A549 (cell line): ENCODE measurements around the gene C19orf33. TPM values are rescaled to one million over a fixed set of nuclear protein-coding genes. Genes with fewer than 3 reads are reported as not detected.

Experiments
- ATAC-seq, 2 experiments: fragments of 200-7000 bp in 1 of 2; fragments of >200 bp in 1 of 2; cut with Nextera tagmentation in 1 of 2; cut with Tn5 transposase in 1 of 2; 3 replicates each; pipeline versions ENCODE4 v1.8.0 to v1.9.1; 2018 to 2020; ENCODE audit warnings: mild to moderate bottlenecking in 1 of 2, moderate library complexity in 1 of 2
- CTCF ChIA-PET: fragments of 300-600 bp; sonication (Branson Sonifier 250); formaldehyde crosslinking; extraction: SDS; loops from one replicate; lab custom pipeline; 2021; ENCODE audit warnings: antibody characterized with exemption, inconsistent platforms; lab: Yijun Ruan, JAX
- POLR2A ChIA-PET: fragments of 350-600 bp; formaldehyde crosslinking; extraction: SDS; loops from one replicate; lab custom pipeline; 2021; ENCODE audit warnings: antibody characterized with exemption, inconsistent platforms; lab: Yijun Ruan, JAX
- DNase-seq, 2 experiments: peaks; one replicate each; pipeline versions ENCODE4 v3.0.0 to v3.0.0-alpha.2; 2011 to 2016; ENCODE audit warnings: low read depth in 1 of 2, low spot score in 1 of 2
- FAIRE-seq: peaks from 2 replicates; lab custom pipeline; 2011; peaks lifted over from hg19 to GRCh38; lab: Jason Lieb, UNC
- H3K27ac ChIP-seq, 2 experiments: fragments of >200 bp; sonication (Bioruptor Twin); formaldehyde crosslinking; 3 replicates each; pipeline ENCODE4 v1.5.1; 2016 to 2017
- H3K4me1 ChIP-seq: fragments of >200 bp; sonication (Bioruptor Twin); formaldehyde crosslinking; 3 replicates; pipeline ENCODE4 v1.6.1; 2016
- H3K4me2 ChIP-seq: fragments of >200 bp; sonication (Bioruptor Twin); formaldehyde crosslinking; 3 replicates; pipeline ENCODE4 v1.6.1; 2016
- H3K4me3 ChIP-seq: fragments of >200 bp; sonication (Bioruptor Twin); formaldehyde crosslinking; 3 replicates; pipeline ENCODE4 v1.5.1; 2016
- H3K9me3 ChIP-seq: fragments of >200 bp; sonication (Bioruptor Twin); formaldehyde crosslinking; 3 replicates; pipeline ENCODE4 v1.6.1; 2016
- BHLHE40 ChIP-seq: IDR thresholded peaks from 2 replicates; pipeline ENCODE4 v1.6.1; 2012; ENCODE audit warnings: low read depth, low read length, inconsistent platforms
- CBX2 ChIP-seq: fragments of 200-600 bp; sonication (generic); IDR thresholded peaks from 2 replicates; pipeline ENCODE4 v1.6.1; 2016; ENCODE audit warnings: low read depth, mild to moderate bottlenecking, borderline replicate concordance
- CHD2 ChIP-seq: fragments of 150-350 bp; IDR thresholded peaks from 2 replicates; pipeline ENCODE4 v1.6.1; 2014; ENCODE audit warnings: low read length; ENCODE audit not compliant: partially characterized antibody
- CHD4 ChIP-seq: fragments of 200-600 bp; sonication (generic); IDR thresholded peaks from 2 replicates; pipeline ENCODE4 v1.6.1; 2016; ENCODE audit warnings: antibody characterized with exemption, mild to moderate bottlenecking, borderline replicate concordance
- EHF ChIP-seq: fragments of 250-450 bp; sonication (Bioruptor Pico); IDR thresholded peaks from 2 replicates; pipeline ENCODE4 v1.5.0; 2020; ENCODE audit warnings: mild to moderate bottlenecking
- EHMT2 ChIP-seq: fragments of 200-600 bp; sonication (generic); IDR thresholded peaks from 2 replicates; pipeline ENCODE4 v1.6.1; 2016; ENCODE audit warnings: antibody characterized with exemption, low read depth, mild to moderate bottlenecking, moderate library complexity
- EP300 ChIP-seq, 2 experiments: fragments of >200 bp; sonication (Bioruptor Twin); formaldehyde crosslinking; IDR thresholded peaks; 2 replicates in 1 of 2; 3 replicates in 1 of 2; pipeline ENCODE4 v1.6.1; 2016 to 2017
- FOSL2 ChIP-seq, 2 experiments: fragments of 450-650 bp in 1 of 2; fragments of >200 bp in 1 of 2; sonication (Bioruptor Twin) in 1 of 2; formaldehyde crosslinking; IDR thresholded peaks; 2 replicates each; pipeline versions ENCODE4 v1.5.0 to v1.6.1; 2016 to 2020; ENCODE audit warnings: mild to moderate bottlenecking in 1 of 2, moderate library complexity in 1 of 2
- GATA3 ChIP-seq: IDR thresholded peaks from 2 replicates; pipeline ENCODE4 v1.6.1; 2012; ENCODE audit warnings: borderline replicate concordance
- HDAC2 ChIP-seq: fragments of 200-600 bp; sonication (generic); IDR thresholded peaks from 2 replicates; pipeline ENCODE4 v1.6.1; 2016
- HOXB13 ChIP-seq: fragments of 250-450 bp; sonication (Bioruptor Pico); IDR thresholded peaks from 2 replicates; pipeline ENCODE4 v1.5.0; 2020; ENCODE audit warnings: low read depth, mild to moderate bottlenecking, moderate library complexity
- KDM1A ChIP-seq: fragments of 200-600 bp; sonication (generic); IDR thresholded peaks from 2 replicates; pipeline ENCODE4 v1.6.1; 2016; ENCODE audit warnings: low read depth, mild to moderate bottlenecking
- MAZ ChIP-seq: fragments of 150-350 bp; IDR thresholded peaks from 2 replicates; pipeline ENCODE4 v1.6.1; 2014; ENCODE audit warnings: antibody characterized with exemption, low read depth, low read length, borderline replicate concordance
- NPAS2 ChIP-seq: fragments of 250-450 bp; sonication (Bioruptor Pico); IDR thresholded peaks from 2 replicates; pipeline ENCODE4 v1.8.0; 2022; ENCODE audit warnings: mild to moderate bottlenecking, moderate library complexity, borderline replicate concordance
- PHF8 ChIP-seq: fragments of 200-600 bp; sonication (generic); IDR thresholded peaks from 2 replicates; pipeline ENCODE4 v1.6.1; 2016; ENCODE audit warnings: low read depth, mild to moderate bottlenecking, antibody characterized with exemption, moderate library complexity, borderline replicate concordance
- POLR2A ChIP-seq: IDR thresholded peaks from 2 replicates; pipeline ENCODE4 v1.6.1; 2012; ENCODE audit warnings: mild to moderate bottlenecking, low read length
- POLR2AphosphoS2 ChIP-seq: conservative IDR thresholded peaks from 2 replicates; pipeline ENCODE4 v1.6.1; 2012; ENCODE audit warnings: low read length, improper control_type of control experiment, inconsistent platforms
- RARB ChIP-seq: fragments of 250-450 bp; sonication (Bioruptor Pico); IDR thresholded peaks from 2 replicates; pipeline ENCODE4 v1.8.0; 2021; ENCODE audit warnings: mild to moderate bottlenecking, moderate library complexity
- RCOR1 ChIP-seq: fragments of 150-350 bp; IDR thresholded peaks from 2 replicates; pipeline ENCODE4 v1.6.1; 2014; ENCODE audit warnings: antibody characterized with exemption, low read length, low read depth
- REST ChIP-seq: fragments of 200-600 bp; sonication (generic); IDR thresholded peaks from 2 replicates; pipeline ENCODE4 v1.6.1; 2016; ENCODE audit warnings: antibody characterized with exemption, mild to moderate bottlenecking, moderate library complexity
- SREBF2 ChIP-seq: fragments of 450-650 bp; IDR thresholded peaks from 2 replicates; pipeline ENCODE4 v1.6.1; 2014; ENCODE audit warnings: mild to moderate bottlenecking, moderate library complexity
- USF2 ChIP-seq: fragments of 450-650 bp; IDR thresholded peaks from 2 replicates; pipeline ENCODE4 v1.6.1; 2014; ENCODE audit warnings: antibody characterized with exemption
- ZC3H11A ChIP-seq: fragments of 450-650 bp; IDR thresholded peaks from 2 replicates; pipeline ENCODE4 v1.6.1; 2014; ENCODE audit warnings: antibody characterized with exemption, mild to moderate bottlenecking
- ZNF302 ChIP-seq: fragments of 250-450 bp; sonication (Bioruptor Pico); IDR thresholded peaks from 2 replicates; pipeline ENCODE4 v1.9.0; 2021; ENCODE audit warnings: inconsistent platforms, mild to moderate bottlenecking, moderate library complexity
- WGBS: methylation state at CpG from one replicate; pipeline ENCODE4 v1.1.6; 2017; ENCODE audit errors: missing lambda C conversion rate; 5-methylcytosine and 5-hydroxymethylcytosine counted together
- polyA plus RNA-seq, 4 experiments: library from polyadenylated mRNA; depleted of rRNA in 3 of 4; stranded (reverse); fragments of >200 nt; fragmentation: RNase III in 1 of 4; extraction: RNeasy Plus Mini Kit Qiagen cat#74134 plus additional on column Dnase treatment in 1 of 4; gene quantifications; 2 replicates in 3 of 4; 3 replicates in 1 of 4; pipeline ENCODE4 v1.2.3, GENCODE V29; 2011 to 2017

The C19orf33 gene
- polyA plus RNA-seq, 2 of the 4 experiments (the other 2 are of a cell fraction) = 302 to 489 TPM

- TF ChIP-seq HDAC2 (no peak), CHD2 (no peak), ZNF302 (CRISPR knock-in tag) (no peak), POLR2A (no peak), CHD4 (no peak)
- ATAC-seq (no peak), FAIRE-seq (no peak), DNase-seq (no peak)
- Histone ChIP-seq H3K4me2 (no peak overlapping the region), H3K4me1 (no peaks in the 10 kb centered on the region), H3K9me3 (no peaks in the 10 kb centered on the region), H3K4me3 (no peak overlapping the region), H3K27ac (no peak overlapping the region)
- ChIA-PET CTCF (interaction anchor here (0.9 to 20.5 kb wide), 5 partner anchors 8 to 99 kb away, joined by 3 to 1052 read pairs (median 6); partner anchors contain the start of genes CATSPERG and PPP1R14A), POLR2A (no interaction called here)
- WGBS = 86% methylated on average over 22 of the region's 22 CpGs
Measured at GRCh38 chr19:38326591-38326990, 22.5 kb downstream of the C19orf33 start.

GRCh38 chr19:38329651-38330050 is 25.6 kb downstream of the C19orf33 start:
- TF ChIP-seq GATA3 = no peak
- no peak for TF ChIP-seq MAZ
- TF ChIP-seq BHLHE40 = no peak
- no peak for TF ChIP-seq EHMT2
- no peak for TF ChIP-seq ZC3H11A
- TF ChIP-seq KDM1A = no peak
- no peak for TF ChIP-seq REST
- TF ChIP-seq RARB (CRISPR knock-in tag) = no peak
- no peaks in the 10 kb centered on the region for H3K9me3 ChIP-seq
- ATAC-seq (no peak), DNase-seq (no peak), FAIRE-seq (no peak)
- POLR2A ChIA-PET = interaction anchor here (0.6 kb wide), 1 partner anchor 39 kb away, joined by 3 read pairs; no protein-coding TSS in a partner anchor
- no peak overlapping the region for H3K4me2 ChIP-seq
- H3K27ac ChIP-seq = no peak overlapping the region
- no peaks in the 10 kb centered on the region for H3K4me1 ChIP-seq
- no peak overlapping the region for H3K4me3 ChIP-seq
- CTCF ChIA-PET = interaction anchor here (0.7 to 20.5 kb wide), 6 partner anchors 26 to 427 kb away, joined by 3 to 1052 read pairs (median 6); partner anchors contain the start of gene PPP1R14A
- 92% methylated on average over 7 of the region's 7 CpGs for WGBS

- H3K4me3 ChIP-seq = no peak overlapping the region
- 0 out of 3 replicates have a peak, but pooled peaks cover 4% of the 10 kb centered on the region for H3K4me1 ChIP-seq
- DNase-seq = no peak
- 64% methylated on average over 1 of the region's 1 CpG for WGBS
- H3K27ac ChIP-seq = no peak overlapping the region
- FAIRE-seq = peak; percentile 96
- no peak overlapping the region for H3K4me2 ChIP-seq
- ChIA-PET CTCF (interaction anchor here (1.0 to 20.5 kb wide), 9 partner anchors 12 to 429 kb away, joined by 3 to 1052 read pairs (median 8); partner anchors contain the start of genes C19orf33, KCNK6, PPP1R14A and PSMD8), POLR2A (interaction anchor here (1.2 kb wide), 1 partner anchor 27 kb away, joined by 5 read pairs; no protein-coding TSS in a partner anchor)
- H3K9me3 ChIP-seq = no peaks in the 10 kb centered on the region
- ATAC-seq = no peak
- TF ChIP-seq HOXB13 (CRISPR knock-in tag) (no peak), PHF8 (no peak), POLR2AphosphoS2 (no peak), SREBF2 (no peak), CBX2 (no peak), GATA3 (no peak), USF2 (no peak), EHF (CRISPR knock-in tag) (no peak), NPAS2 (CRISPR knock-in tag) (no peak), POLR2A (no peak), ZC3H11A (no peak), FOSL2 (IDR thresholded peaks at IDR 0.05) (no peak), FOSL2 (CRISPR knock-in tag; IDR thresholded peaks at IDR 0.05) (no peak), CHD2 (no peak), REST (no peak), EP300 (IDR thresholded peaks at IDR 0.05) (no peak), RCOR1 (no peak)
Measured at GRCh38 chr19:38331728-38332127, 27.7 kb downstream of the C19orf33 start.
